Neural cell (in vitro differentiated cells): Measurements from ENCODE around the gene STIM1.

Experiments used
- EZH2 ChIP-seq: fragments of 200-600, 300-800 bp; shearing (Covaris generic), sonication (generic); IDR thresholded peaks from 2 replicates; pipeline ENCODE4 v1.6.1; 2014; ENCODE audit warnings: antibody characterized with exemption, low read length, borderline replicate concordance, mild to moderate bottlenecking; ENCODE audit not compliant: insufficient read depth, poor library complexity, severe bottlenecking
- MXI1 ChIP-seq: fragments of 450-650 bp; conservative IDR thresholded peaks from 2 replicates; pipeline ENCODE4 v1.6.1; 2014; ENCODE audit warnings: antibody characterized with exemption, mild to moderate bottlenecking; ENCODE audit not compliant: poor library complexity, severe bottlenecking
- RAD21 ChIP-seq: fragments of 450-650 bp; conservative IDR thresholded peaks from 2 replicates; pipeline ENCODE4 v1.6.1; 2014; ENCODE audit warnings: antibody characterized with exemption, mild to moderate bottlenecking, moderate library complexity
- TAF1 ChIP-seq: IDR thresholded peaks from 2 replicates; pipeline ENCODE4 v1.6.1; 2012; ENCODE audit warnings: low read depth
- TF ChIP-seq, protein P1 (sequence below): fragments of 450-650 bp; IDR thresholded peaks from 2 replicates; pipeline ENCODE4 v1.5.1; 2014; ENCODE audit warnings: antibody characterized with exemption, mild to moderate bottlenecking, moderate library complexity; ENCODE audit not compliant: poor library complexity, severe bottlenecking

DNA sequence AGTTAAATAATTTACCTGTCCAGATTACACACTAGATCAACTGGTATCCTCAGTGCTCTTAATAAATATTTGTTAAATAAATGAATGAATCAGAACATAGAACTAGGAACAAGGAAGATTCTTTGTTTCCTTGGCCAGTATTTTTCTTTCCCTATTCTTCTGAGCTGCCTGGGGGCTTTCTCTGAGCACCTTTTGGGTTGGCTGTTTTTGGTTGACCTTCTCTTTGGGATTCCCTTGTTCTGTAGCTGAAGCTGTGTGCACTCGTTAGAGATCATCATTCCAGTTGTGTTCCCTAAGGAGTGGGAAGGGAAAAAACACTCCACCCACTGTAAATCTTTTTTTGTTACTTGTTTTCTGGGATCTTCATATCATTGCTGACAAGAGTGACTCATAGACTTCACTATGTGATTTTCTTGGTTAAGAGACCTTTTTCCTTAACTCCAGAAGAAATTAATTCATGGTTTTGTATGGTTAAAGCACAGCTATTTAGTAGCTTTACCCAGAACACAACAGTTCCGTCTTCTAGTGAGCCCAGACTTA lies 84.3 kb downstream of the STIM1 start:
- TF ChIP-seq, protein P1, sequence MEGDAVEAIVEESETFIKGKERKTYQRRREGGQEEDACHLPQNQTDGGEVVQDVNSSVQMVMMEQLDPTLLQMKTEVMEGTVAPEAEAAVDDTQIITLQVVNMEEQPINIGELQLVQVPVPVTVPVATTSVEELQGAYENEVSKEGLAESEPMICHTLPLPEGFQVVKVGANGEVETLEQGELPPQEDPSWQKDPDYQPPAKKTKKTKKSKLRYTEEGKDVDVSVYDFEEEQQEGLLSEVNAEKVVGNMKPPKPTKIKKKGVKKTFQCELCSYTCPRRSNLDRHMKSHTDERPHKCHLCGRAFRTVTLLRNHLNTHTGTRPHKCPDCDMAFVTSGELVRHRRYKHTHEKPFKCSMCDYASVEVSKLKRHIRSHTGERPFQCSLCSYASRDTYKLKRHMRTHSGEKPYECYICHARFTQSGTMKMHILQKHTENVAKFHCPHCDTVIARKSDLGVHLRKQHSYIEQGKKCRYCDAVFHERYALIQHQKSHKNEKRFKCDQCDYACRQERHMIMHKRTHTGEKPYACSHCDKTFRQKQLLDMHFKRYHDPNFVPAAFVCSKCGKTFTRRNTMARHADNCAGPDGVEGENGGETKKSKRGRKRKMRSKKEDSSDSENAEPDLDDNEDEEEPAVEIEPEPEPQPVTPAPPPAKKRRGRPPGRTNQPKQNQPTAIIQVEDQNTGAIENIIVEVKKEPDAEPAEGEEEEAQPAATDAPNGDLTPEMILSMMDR: no peak
- TF ChIP-seq EZH2: no peak
- TF ChIP-seq MXI1: no peak
- TF ChIP-seq TAF1: no peak
- no peak for TF ChIP-seq RAD21
